ENCODE measurements around the gene RPL31.

RPL31 gene

GRCh38 chr2:100997509-100998234, 4.4 kb upstream of the RPL31 start:
- DNase-seq: no peak

GRCh38 chr2:100998235-100998573, 3.9 kb upstream of the RPL31 start:
- no peak for DNase-seq

GRCh38 chr2:100999995-101000394, 2.1 kb upstream of the RPL31 start:
- DNase-seq: no peak

GRCh38 chr2:101002562-101003277, 631 bp downstream of the RPL31 start:
- DNase-seq: no peak

GRCh38 chr2:101003278-101003775, 1.2 kb downstream of the RPL31 start:
- DNase-seq: no peak

- no peak for DNase-seq
Measured at GRCh38 chr2:101004620-101005325, 2.7 kb downstream of the RPL31 start.

- no peak for DNase-seq
Measured at GRCh38 chr2:101006065-101006715, 4.1 kb downstream of the RPL31 start.

- DNase-seq: no peak
Measured at GRCh38 chr2:101007415-101008345, 5.6 kb downstream of the RPL31 start.

GRCh38 chr2:101011152-101011551, 9.1 kb downstream of the RPL31 start:
- no peak for DNase-seq

GRCh38 chr2:101012054-101012705, 10.1 kb downstream of the RPL31 start:
- DNase-seq: no peak

- DNase-seq: peak; percentile 31 to 63
Measured at GRCh38 chr2:101012706-101013181, 10.7 kb downstream of the RPL31 start.

GRCh38 chr2:101014264-101014857, 12.3 kb downstream of the RPL31 start:
- no peak for DNase-seq

GRCh38 chr2:101017371-101017770, 15.3 kb downstream of the RPL31 start:
- no peak for DNase-seq

GRCh38 chr2:101018934-101019333, 16.8 kb downstream of the RPL31 start:
- DNase-seq: no peak

GRCh38 chr2:101022221-101022620, 20.1 kb downstream of the RPL31 start:
- no peak for DNase-seq

- no peak for DNase-seq
Measured at GRCh38 chr2:101023327-101024107, 21.4 kb downstream of the RPL31 start.

- DNase-seq: no peak
Measured at GRCh38 chr2:101025561-101025960, 23.5 kb downstream of the RPL31 start.

- no peak for DNase-seq
Measured at GRCh38 chr2:101026253-101026701, 24.2 kb downstream of the RPL31 start.

- DNase-seq: no peak
Measured at GRCh38 chr2:101026923-101027469, 24.9 kb downstream of the RPL31 start.

- no peak for DNase-seq
Measured at GRCh38 chr2:101027852-101028251, 25.8 kb downstream of the RPL31 start.

Data from CD4-positive, alpha-beta T cell treated with Interferon alpha-2 for 1 hour (primary cell).